NCI-H524 treated with DMSO at 0.1 percent for 48 hours (cell line): ENCODE measurements around the gene FAM151B.

Experiments used
- DNase-seq: peaks from one replicate; lab custom pipeline; 2025; lab: John Stamatoyannopoulos, UW

The FAM151B gene

DNA sequence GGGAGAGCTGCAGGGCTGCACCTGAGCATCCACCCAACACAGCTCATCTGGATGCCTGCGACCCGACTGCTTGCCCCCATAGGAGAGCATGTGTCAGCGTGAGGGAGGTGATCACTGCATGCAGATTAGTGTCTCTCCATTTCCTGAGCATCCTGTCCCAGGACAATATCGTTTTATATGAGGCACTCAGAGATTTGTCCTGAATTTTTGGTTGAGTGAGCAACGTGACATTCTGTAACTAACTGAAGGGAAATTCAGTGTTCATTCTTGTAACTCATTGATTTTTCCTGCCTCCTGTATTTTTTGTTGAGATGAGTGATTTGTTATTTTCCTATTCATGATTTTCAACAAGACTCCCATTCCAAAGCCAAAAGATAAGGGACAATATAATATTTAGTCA is 102.9 kb downstream of the FAM151B start:
- no peak for DNase-seq

GRCh38 chr5:80591352-80591751 is 103.5 kb downstream of the FAM151B start:
- no peak for DNase-seq

DNA sequence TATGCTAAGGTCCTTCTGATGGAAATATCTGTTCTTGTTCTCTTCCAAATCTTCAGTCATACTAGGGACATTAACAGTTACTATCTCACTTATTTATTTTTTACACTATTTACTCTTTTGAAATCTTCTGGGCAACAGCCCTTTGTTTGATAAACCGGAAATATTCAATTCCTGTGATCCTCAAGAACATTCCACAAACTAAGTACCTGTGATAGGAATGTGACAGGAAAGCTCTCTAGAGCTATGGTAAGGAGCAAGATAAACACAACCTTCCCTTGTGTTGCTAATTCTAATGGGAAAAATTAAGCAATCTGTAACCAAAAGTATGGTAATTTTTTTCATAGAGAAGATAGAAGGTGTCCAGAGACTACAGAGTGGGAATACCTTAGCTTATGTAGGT is 104.2 kb downstream of the FAM151B start:
- no peak for DNase-seq
